HepG2 (cell line): ENCODE measurements around the gene ZNF546. TPM values are rescaled to one million over a fixed set of nuclear protein-coding genes. Genes with fewer than 3 reads are reported as not detected.

Source experiments
- ATAC-seq: fragments of 200-7000 bp; cut with Tn5 transposase; 3 replicates; pipeline ENCODE4 v1.9.1; 2020; ENCODE audit warnings: mild to moderate bottlenecking, moderate library complexity
- BruUV-seq: library from RNA; stranded (reverse); fragments of 400-500 nt; replicated peaks from 2 replicates; lab custom pipeline; 2021; lab: Mats Ljungman, UMichigan
- CTCF ChIA-PET: fragments of 300-600 bp; formaldehyde crosslinking; extraction: SDS; loops from one replicate; lab custom pipeline; 2021; ENCODE audit warnings: low total read pairs, inconsistent platforms, low intra/inter-chr PET ratio; lab: Yijun Ruan, JAX
- POLR2A ChIA-PET: fragments of 350-600 bp; sonication (Branson Sonifier 250); formaldehyde crosslinking; loops from one replicate; lab custom pipeline; 2020; ENCODE audit warnings: antibody characterized with exemption, inconsistent platforms; lab: Yijun Ruan, JAX
- DNase-seq: peaks from one replicate; pipeline ENCODE4 v3.0.0-alpha.2; 2015; ENCODE audit warnings: low spot score
- FAIRE-seq: peaks from 3 replicates; lab custom pipeline; 2011; peaks lifted over from hg19 to GRCh38; lab: Jason Lieb, UNC
- H2AFZ ChIP-seq: one replicate; pipeline ENCODE4 v1.6.1; 2011; ENCODE audit warnings: low read length, inconsistent platforms
- H3K27ac ChIP-seq: fragments of 300-600 bp; 3 replicates; pipeline ENCODE4 v1.8.0; 2011; ENCODE audit warnings: mixed run types, mild to moderate bottlenecking, mixed read lengths, low read length, inconsistent platforms; ENCODE audit not compliant: insufficient read depth; ENCODE audit errors: extremely low read length
- H3K27me3 ChIP-seq, 2 experiments: fragments of 200-600 bp in 1 of 2; 2 replicates in 1 of 2; 3 replicates in 1 of 2; pipeline versions ENCODE4 v1.6.0 to v1.8.0; 2011; ENCODE audit warnings: low read length in 2 of 2, mild to moderate bottlenecking in 2 of 2, moderate library complexity in 2 of 2, inconsistent platforms in 1 of 2; ENCODE audit not compliant: insufficient read depth in 2 of 2, control insufficient read depth in 1 of 2
- H3K36me3 ChIP-seq, 2 experiments: fragments of 200-600 bp in 1 of 2; replicated peaks in 1 of 2; 2 replicates in 1 of 2; 3 replicates in 1 of 2; pipeline versions ENCODE4 v1.5.1 to v1.8.0; 2011; ENCODE audit warnings: low read length in 2 of 2, inconsistent platforms in 1 of 2; ENCODE audit not compliant: insufficient read depth in 2 of 2, control insufficient read depth in 1 of 2
- H3K4me1 ChIP-seq: 2 replicates; pipeline ENCODE4 v1.5.1; 2012; ENCODE audit warnings: low read length, inconsistent platforms; ENCODE audit not compliant: insufficient read depth
- H3K4me2 ChIP-seq: 2 replicates; pipeline ENCODE4 v1.6.0; 2011; ENCODE audit warnings: low read depth, low read length, inconsistent platforms
- H3K4me3 ChIP-seq, 3 experiments: fragments of 200-600 bp in 1 of 3; sonication (generic), shearing (Covaris generic) in 1 of 3; replicated peaks in 1 of 3; 2 replicates each; pipeline ENCODE4 v1.5.1; 2011 to 2016; ENCODE audit warnings: low read length in 3 of 3, inconsistent platforms in 2 of 3, low read depth in 2 of 3, mild to moderate bottlenecking in 2 of 3, control low read depth in 1 of 3, mixed read lengths in 1 of 3; ENCODE audit not compliant: insufficient read depth in 1 of 3
- H3K79me2 ChIP-seq: one replicate; pipeline ENCODE4 v1.6.1; 2011; ENCODE audit warnings: low read length, inconsistent platforms; ENCODE audit not compliant: insufficient read depth
- H3K9ac ChIP-seq: 2 replicates; pipeline ENCODE4 v1.6.0; 2011; ENCODE audit warnings: mild to moderate bottlenecking, low read depth, low read length, inconsistent platforms; ENCODE audit not compliant: insufficient read depth
- H3K9me3 ChIP-seq: 2 replicates; pipeline ENCODE4 v1.5.1; 2012; ENCODE audit warnings: mild to moderate bottlenecking, low read length
- H4K20me1 ChIP-seq: 2 replicates; pipeline ENCODE4 v1.6.0; 2011; ENCODE audit warnings: inconsistent platforms, mild to moderate bottlenecking, low read length, moderate library complexity; ENCODE audit not compliant: insufficient read depth
- CEBPZ ChIP-seq: IDR thresholded peaks from 2 replicates; pipeline ENCODE4 v1.6.1; 2012; ENCODE audit warnings: low read length, improper control_type of control experiment
- KAT2B ChIP-seq: fragments of 150-350 bp; IDR thresholded peaks from 2 replicates; pipeline ENCODE4 v1.6.1; 2014; ENCODE audit warnings: low read depth, low read length, borderline replicate concordance
- MAFG ChIP-seq: sonication (generic); formaldehyde crosslinking; IDR thresholded peaks from 2 replicates; pipeline ENCODE4 v1.5.1; 2020; ENCODE audit warnings: mild to moderate bottlenecking, missing genetic modification reagents
- NFIB ChIP-seq: sonication (generic); formaldehyde crosslinking; IDR thresholded peaks from 2 replicates; pipeline ENCODE4 v1.9.0; 2021; ENCODE audit warnings: missing genetic modification reagents, mild to moderate bottlenecking, borderline replicate concordance
- PITX1 ChIP-seq: sonication (generic); formaldehyde crosslinking; IDR thresholded peaks from 2 replicates; pipeline ENCODE4 v1.5.1; 2020; ENCODE audit warnings: mild to moderate bottlenecking, missing genetic modification reagents
- TBX2 ChIP-seq: sonication (generic); formaldehyde crosslinking; IDR thresholded peaks from 2 replicates; pipeline ENCODE4 v1.5.0; 2020; ENCODE audit warnings: missing genetic modification reagents, mild to moderate bottlenecking, borderline replicate concordance
- YY1 ChIP-seq: IDR thresholded peaks from 2 replicates; pipeline ENCODE4 v1.6.1; 2011; ENCODE audit warnings: low read length, low read depth, moderate library complexity, mild to moderate bottlenecking; ENCODE audit not compliant: insufficient read depth, insufficient replicate concordance
- WGBS: methylation state at CpG from one replicate; pipeline ENCODE4 v1.1.6; 2017; ENCODE audit warnings: low lambda C conversion rate; 5-methylcytosine and 5-hydroxymethylcytosine counted together
- in situ Hi-C: cut with HindIII; loops from 2 replicates; pipeline ENCODE4 v1.10.0; 2017; ENCODE audit warnings: low pct_unique_long_range_greater_than_20kb; ENCODE audit not compliant: extremely low pct_ligation_motif_present
- intact Hi-C: fragments of 100-400 bp; cut with micrococcal nuclease; formaldehyde crosslinking; loops from one replicate; pipeline ENCODE4 v1.10.0; 2022; ENCODE audit not compliant: unreplicated experiment
- polyA plus RNA-seq, 8 experiments: library from polyadenylated mRNA; depleted of rRNA in 3 of 8; stranded (reverse) in 7 of 8; unstranded in 1 of 8; fragments of >200 nt; fragmentation: Illumina TruSeq in 4 of 8; extraction: Trizol in 4 of 8; gene quantifications; 2 replicates each; pipeline versions ENCODE4 v1.2.1 to v1.2.3, GENCODE V29; 2011 to 2016; ENCODE audit warnings: low read depth in 4 of 8, missing spikeins in 1 of 8, mixed read lengths in 1 of 8; ENCODE audit not compliant: insufficient read depth in 1 of 8
- total RNA-seq, 5 experiments: library from RNA; depleted of rRNA; stranded (reverse); fragments of >200 nt; fragmentation: Illumina TruSeq; extraction: Trizol; gene quantifications; 2 replicates each; pipeline ENCODE4 v1.2.3, GENCODE V29; 2016; ENCODE audit warnings: low read depth in 1 of 5
- TF ChIP-seq, protein P1 (sequence below): IDR thresholded peaks from 2 replicates; pipeline ENCODE4 v1.6.1; 2016; ENCODE audit warnings: missing biosample characterization, missing genetic modification reagents, low read depth

The ZNF546 gene
- total and polyA plus RNA-seq, 2 of the 13 experiments (the other 11 are each of a cell fraction or from before 2014, with no cell fraction given), result 2.2 to 4.1 TPM

GRCh38 chr19:40053491-40053890, 56.6 kb downstream of the ZNF546 start:
- Histone ChIP-seq H3K9me3 (0 out of 2 replicates have a peak, but pooled peaks cover 4% of the 10 kb centered on the region), H3K36me3 (peaks cover 2 to 14% of the 10 kb centered on the region in 2 experiments), H2AFZ (no peak overlapping the region), H3K9ac (no peak overlapping the region), H3K4me3 (no peak overlapping the region), H4K20me1 (peaks cover 3% of the 10 kb centered on the region; the same call in 1 of the 2 replicates), H3K27me3 (no peaks in the 10 kb centered on the region; a peak in 1 of 5 replicates), H3K27ac (no peak overlapping the region), H3K4me2 (peak overlapping the region; percentile 20; the same call in 1 of the 2 replicates), H3K4me1 (peaks cover 43% of the 10 kb centered on the region), H3K79me2 (peaks cover 60% of the 10 kb centered on the region)
- ATAC-seq, result no peak
- DNase-seq, result no peak
- in situ Hi-C loops (no loop called here), intact Hi-C loops (no loop called here)
- ChIA-PET CTCF (no interaction called here), POLR2A (no interaction called here)
- WGBS, result 97% methylated on average over 2 of the region's 2 CpGs
- no peak for FAIRE-seq
- TF ChIP-seq NFIB (CRISPR knock-in tag) (no peak), MAFG (CRISPR knock-in tag) (no peak), KAT2B (no peak), YY1 (no peak), PITX1 (no peak), TBX2 (CRISPR knock-in tag) (no peak), CEBPZ (no peak)
- TF ChIP-seq, protein P1, sequence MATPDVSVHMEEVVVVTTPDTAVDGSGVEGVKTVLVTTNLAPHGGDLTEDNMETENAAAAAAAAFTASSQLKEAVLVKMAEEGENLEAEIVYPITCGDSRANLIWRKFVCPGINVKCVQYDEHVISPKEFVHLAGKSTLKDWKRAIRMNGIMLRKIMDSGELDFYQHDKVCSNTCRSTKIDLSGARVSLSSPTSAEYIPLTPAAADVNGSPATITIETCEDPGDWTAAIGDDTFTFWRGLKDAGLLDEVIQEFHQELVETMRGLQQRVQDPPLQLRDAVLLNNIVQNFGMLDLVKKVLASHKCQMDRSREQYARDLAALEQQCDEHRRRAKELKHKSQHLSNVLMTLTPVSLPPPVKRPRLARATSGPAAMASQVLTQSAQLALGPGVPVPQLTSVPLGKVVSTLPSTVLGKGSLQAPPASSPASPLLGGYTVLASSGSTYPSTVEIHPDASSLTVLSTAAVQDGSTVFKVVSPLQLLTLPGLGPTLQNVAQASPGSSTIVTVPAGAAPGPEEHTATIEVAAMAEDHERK (CRISPR knock-in tag), result no peak
- no TSS peak for BruUV-seq
